GM18868 (cell line): ENCODE measurements around the gene PPM1L.

Source experiments
- ATAC-seq: cut with Tn5 transposase; IDR thresholded peaks from one replicate; pipeline ENCODE4 v1.9.1; 2021; ENCODE audit warnings: mild to moderate bottlenecking, moderate library complexity; ENCODE audit not compliant: unreplicated experiment

Gene PPM1L

DNA sequence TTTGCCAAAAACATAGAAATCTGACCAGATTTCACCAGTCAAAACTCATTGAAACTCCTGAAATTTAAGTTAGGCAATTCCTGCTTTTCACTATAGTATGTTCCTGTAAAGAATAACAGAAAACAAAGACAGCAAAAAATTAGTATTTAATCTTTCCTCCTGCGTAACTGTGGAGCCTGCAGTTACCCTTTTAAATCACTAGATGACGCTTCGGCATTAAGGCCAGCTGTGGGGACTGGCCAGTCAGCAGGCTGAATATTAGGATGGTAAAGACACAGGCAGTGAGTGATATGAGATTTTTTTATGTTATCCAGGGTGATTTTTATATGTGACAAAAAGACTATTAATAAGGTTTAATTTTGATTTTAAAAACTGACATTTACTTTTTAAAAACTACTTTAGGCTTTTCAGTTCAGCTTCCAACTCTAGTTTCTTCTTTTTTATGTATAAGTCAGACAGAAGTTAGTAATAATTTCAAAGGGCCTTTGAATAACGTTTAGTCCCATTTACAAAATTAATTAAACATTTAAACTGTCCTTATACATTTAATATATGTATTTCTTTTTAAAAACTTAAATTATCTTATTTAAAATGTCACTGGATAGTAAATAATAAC lies 165.1 kb downstream of the PPM1L start:
- peak; percentile 97 for ATAC-seq

DNA sequence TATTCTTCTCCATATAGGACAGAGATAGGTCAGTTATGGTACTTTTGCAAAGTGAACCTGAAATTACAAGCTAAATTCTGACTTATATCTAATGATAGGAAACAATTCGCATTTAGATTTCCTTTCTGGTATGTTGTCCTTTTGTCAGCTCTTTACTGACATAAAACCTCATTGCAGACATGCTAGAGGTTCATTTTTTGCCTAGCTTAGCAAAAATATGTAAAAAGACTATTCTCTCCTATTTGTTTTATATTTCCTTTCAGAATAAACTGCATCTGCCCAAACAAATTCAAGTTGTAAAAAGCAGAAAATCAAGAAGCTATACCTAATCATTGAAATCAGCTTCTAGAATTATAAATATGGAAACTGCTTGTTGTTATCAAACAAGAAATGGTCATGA lies 168.7 kb downstream of the PPM1L start:
- no peak for ATAC-seq

DNA sequence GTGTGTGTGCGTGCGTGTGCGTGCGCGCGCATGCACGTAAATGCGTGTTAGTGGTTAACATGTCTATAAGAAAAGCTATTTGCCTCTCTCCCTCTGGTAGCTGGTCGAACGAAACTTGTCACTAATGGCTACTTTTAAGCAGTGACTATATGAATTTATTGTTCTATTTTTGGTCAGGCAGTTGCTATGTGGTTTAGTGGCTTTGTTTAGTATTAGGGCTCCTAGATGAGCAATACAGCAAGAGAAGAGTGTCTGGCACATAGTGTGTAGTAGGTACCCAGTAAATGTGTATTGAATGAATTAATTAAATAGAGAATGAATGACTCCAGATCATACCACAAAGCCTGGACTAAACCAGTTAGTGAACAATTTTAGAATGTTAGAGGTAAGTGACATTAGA lies 171.6 kb downstream of the PPM1L start:
- ATAC-seq: no peak

DNA sequence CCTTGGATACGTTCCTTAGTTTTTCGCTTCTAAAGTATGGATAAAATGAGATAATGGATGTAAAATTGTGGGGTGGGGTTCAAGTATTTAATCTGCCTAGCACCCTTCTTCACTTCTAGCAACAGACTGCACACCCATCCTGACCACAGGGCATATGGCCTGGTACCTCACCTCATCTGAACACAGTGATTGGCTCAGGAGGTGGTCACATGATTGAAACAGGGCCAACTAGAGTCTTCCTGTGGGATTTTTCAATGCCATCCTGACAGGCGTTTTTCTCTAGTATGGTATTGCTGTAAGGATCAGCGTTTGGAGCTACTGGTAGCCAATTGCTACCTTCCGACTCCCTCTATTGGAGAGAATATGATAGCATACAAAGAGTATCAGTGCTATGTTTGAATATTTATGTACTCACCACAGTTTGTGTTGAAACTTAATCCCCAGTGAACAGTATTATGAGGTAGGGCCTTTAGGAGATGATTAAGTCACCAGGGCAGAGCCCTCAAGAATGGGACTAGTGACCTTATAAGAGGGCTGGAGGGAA lies 172.2 kb downstream of the PPM1L start:
- ATAC-seq: peak; percentile 57

DNA sequence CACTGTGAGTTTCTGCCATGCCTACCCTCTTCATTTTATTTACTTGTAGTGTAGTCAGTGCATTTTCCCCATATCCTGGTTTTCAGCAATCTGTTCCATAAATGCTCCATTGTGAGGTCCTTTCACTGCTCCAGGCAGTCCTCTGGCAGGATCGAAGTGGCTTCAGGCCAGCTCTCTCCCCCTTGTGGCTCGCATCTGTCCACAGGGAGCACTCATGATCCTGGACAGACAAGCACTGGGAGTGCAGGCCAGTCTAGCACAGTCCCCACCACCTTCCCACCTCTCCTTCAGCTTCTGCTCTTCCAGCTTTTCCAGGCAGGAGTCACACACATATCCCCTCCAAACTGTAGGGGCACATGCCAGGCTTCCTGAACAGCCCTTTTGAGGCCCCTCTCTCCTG lies 173.6 kb downstream of the PPM1L start:
- ATAC-seq: no peak

DNA sequence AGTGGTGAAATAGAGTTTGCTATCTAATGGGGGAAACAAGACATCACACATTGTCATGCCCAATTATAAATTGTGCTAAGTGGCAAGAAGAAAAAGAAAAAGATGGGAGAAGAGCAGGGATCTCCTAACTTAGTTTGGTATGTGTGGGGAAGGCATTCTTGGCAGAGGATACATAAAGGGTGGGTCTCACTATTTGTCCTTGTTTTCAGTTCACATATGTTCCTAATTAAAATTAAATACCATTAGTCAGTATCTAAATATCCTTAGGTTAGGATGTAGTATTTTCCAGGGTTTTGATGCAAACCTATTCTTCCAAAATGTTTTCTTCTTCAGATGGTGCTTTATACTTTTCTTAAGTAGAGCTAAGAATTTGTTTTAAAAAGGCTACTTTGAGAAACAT lies 175.4 kb downstream of the PPM1L start:
- ATAC-seq: no peak

DNA sequence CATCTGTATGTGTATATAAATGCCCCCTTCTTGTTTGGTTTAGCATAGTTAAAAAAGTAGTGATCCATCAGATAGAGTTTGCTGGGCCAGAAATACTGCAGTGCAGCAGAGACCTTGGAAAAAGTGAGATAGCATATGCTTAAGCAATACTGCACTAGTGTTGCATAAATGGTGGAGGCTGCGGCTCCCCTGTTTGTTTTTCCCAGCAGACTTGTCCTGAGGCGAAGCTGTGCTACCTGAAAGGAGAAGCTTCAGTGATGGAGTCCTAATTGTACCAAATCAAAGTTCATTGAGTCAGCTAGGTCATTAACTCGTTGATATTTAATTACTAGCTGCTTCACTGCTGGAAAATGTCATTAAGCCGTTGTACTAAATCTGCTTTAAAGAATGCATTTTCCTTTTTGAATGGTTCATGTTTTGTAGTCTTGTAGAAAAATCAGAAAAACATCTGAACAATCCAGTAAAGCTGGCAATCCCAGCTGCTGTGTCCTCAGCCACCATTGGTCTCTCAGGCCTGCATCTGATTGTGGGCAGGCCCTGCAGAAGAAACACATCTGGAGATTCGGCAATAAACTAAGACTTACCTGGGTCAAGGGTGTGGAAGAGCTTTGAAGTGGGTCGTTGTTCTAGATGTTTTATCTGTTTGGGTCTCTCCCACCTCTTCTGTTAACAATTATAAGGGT lies 179.5 kb downstream of the PPM1L start:
- no peak for ATAC-seq

DNA sequence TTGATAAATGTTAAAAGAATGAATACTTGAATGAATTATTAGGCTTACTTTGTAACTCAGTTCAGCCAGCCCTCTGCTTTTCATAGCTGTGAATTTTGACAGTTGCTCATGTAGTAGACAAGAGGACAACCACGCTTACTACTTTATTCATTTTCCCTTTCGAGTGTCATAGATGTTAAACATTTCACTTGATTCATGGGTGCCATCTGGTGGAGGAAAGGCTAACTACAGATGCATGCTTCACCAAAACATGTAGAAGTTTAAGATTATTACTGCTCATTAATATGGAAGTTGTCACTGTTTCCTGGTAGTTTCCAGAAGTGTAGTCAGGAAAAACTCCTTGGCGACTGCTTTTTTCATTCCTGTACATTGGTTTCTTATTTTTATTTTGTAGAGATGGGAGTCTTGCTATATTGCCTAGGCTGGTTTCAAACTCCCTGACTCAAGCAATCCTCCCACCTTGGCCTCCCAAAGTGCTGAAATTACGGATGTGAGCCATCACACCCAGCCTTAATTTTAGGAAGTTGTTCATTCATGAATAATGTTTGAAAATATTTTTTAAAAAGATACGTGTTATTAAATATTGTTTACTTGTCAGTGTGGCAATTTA lies 186.0 kb downstream of the PPM1L start:
- peak; percentile 96 for ATAC-seq

DNA sequence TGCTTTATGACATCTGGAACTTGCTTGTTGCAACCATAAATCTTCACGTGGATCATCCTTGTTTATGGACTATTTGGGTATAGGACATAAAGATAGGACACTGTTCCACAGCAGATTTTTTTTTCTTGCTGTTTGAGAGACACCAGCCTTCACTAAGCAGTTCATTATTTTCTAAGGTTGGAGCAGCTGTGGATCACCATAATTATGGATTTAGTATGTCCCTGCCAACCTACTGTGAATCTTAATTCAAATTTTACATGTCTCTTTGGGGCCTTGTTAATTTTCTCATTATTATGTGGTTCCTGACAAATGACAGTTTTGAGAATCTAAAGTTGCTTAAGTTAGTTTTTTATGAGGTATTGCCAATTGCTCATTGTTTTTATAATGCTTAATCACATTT lies 188.0 kb downstream of the PPM1L start:
- no peak for ATAC-seq

DNA sequence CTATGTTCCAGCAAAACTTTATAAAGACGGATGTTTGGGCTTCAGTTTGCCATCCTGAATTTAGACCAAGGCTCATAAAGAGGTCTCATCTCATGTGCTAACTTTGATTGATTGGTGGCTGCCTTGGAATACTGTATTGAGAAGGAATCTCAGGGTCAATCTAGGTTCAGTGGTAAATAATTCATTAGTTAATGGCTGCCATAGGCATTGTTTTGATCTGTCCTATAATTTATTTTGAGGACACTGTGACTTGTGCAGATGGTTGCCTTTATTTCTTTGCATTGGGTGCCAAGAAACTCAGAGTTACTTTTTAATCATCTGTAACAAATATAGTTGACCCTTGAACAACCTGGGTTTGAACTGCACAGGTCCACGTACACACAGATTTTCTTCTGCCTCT lies 189.3 kb downstream of the PPM1L start:
- ATAC-seq: no peak

DNA sequence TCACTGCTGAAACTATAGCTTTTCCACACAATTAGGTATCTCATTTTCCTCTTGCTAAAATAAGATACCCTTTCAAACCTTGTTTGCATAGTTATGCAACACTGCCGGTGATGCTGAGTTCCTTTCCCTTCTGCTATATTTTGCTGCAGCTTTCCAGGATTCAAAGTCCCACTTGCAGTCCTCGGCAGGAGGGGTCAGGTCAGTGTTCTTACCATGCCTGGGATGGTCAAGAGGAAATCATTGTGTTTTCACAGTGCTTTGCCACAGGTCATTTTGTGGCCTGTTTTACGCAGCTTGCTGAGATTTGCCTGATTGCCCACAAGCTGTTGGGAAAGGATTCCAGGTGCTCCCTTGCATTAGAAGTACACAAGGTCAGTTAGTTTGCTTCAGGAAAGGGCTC lies 192.2 kb downstream of the PPM1L start:
- ATAC-seq: no peak

DNA sequence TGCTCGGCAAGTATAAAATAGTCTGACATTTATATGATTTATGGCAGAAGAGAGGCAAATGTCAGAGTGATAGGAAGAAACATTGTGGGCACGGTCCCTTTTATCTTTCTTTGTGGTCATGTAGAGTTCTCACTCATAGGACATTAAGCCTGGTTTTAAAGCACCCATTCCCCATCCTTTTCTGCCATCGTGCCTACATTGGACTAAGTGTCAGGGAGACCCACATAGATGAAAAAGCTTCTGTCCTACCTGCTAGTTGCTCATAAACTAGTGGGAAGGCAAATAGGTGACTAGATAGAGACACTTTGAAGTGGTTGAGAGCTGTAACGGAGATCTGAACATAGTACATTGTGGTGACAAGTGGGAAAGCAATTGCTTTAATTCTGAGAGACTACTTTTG lies 193.4 kb downstream of the PPM1L start:
- ATAC-seq: no peak

DNA sequence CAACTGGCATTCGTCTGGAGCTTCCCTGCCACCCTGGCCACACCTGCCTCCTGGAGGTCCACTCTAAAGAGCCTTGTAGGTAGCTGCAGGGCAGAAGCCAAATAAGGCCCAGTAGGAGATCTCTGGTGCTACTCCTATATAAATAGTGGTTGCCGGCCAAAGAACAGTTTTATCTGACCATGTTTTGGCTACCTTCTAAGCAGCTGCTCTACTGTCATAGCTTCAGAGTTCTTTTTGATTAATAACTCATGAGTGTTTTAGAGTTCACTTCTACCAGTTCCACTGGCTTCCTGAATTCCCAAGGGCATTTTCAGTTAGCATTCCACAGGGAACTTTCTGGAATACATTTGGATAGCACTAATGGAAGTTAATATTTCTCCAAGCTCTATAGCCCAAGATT lies 194.5 kb downstream of the PPM1L start:
- no peak for ATAC-seq

DNA sequence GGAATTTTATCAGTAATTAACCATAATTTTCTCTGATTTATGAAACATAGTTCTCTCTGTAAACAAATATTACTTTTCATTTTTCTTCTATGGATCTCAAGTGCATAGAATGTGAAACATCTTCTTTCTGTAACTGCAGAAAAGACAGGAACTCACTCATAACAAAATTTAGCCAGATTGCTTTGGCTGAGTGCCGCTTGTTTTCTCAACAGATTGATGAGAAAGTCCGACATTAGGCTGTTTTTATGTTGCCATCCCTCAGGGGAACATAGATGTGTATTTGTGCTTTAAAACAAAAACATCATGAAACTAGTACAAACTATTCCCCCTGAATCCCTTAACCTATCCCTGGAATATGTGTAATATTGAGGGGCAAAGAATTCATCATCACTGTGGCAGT lies 194.9 kb downstream of the PPM1L start:
- ATAC-seq: no peak

DNA sequence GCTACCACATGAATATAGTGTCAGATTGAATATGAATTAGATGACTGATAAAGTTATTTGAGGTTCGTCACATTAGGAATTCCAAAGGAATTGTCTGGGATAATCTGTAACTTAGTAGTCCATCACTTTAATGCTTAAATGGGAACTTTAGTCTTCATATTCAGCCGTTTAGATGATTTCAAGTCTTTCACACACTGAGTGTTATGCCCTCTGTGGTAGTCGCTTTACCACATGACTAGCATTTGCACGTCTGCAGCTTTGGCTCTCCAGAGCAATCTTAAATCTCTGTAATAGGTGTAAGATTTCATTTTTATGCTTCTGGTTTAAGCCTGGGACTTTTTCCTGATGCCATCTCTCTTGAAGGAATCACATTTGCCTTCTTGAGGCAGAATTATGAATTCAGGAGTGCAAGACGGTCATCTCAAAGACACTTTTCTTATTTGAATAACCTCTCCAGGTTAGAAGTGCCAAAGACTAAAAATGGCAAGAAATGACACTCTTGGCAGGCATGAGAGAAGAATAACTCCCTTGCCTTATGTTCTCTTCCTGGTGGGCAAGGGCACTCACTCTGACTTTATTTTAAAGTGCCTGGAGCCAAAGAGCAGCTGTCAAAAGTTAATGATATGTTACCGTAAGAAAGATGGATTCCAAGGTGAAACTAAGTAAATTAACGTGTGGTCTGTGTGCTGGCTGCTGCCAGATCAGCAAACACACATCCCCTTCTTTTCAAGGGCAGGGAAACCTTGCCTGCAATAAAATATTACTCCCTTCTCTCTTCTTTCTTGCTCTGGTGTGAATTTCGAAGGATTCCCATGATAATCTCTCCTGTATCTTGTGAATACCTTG lies 195.8 kb downstream of the PPM1L start:
- ATAC-seq: no peak

DNA sequence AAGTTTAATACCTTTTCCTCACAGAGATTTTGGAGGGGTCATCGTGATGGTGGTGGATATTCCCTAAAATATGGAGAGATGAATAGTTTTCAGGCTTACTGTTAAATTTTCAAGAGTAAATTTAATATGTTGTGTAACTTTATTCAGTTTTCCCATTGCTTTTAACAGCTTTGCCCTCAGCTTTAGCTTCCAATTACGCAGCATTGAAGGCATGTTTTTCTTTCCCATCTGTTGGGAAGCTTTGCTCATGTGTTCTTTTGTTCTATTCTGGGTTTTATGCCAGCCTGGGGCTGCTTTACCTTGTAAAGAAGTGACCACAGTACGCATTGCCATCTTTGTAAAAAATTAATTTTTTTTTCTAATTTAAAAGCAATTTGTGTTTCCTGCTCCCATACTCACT lies 197.7 kb downstream of the PPM1L start:
- no peak for ATAC-seq

DNA sequence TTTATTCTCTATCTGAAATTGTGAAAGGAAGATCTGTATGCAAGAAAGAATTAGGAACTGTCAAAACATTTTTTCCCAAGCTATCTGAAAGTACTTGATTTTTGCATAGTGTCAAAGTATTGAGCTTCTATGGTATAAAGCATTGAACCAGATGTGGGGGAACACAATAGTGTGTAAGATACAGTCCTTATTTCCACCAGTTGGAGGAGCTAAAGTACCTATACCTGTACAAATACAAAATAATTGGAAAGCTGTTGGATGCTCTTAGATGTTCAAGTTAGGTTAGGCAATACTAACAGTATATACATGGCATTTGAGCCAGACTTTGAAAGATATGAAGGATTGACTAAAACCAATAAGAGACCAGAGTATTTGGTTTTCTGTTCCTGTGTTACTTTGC lies 200.8 kb downstream of the PPM1L start:
- ATAC-seq: peak; percentile 98

DNA sequence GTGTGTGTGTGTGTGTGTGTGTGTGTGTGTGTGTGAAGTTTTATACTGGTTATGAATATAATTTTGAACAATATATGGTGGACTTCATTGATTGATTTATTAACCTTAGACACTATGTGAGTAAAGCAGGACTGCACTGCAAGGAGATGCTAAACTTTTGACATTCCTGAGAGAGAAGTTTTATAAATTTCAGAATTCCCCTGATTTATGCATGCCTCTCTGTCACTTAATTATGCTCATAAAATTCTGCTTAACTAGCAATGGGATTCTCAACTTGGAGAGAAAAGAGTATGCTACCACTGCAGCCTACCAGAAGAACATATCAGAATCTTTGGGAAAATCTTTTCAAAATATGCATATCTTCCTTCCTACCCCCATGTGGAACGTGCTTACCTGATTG lies 204.5 kb downstream of the PPM1L start:
- no peak for ATAC-seq

DNA sequence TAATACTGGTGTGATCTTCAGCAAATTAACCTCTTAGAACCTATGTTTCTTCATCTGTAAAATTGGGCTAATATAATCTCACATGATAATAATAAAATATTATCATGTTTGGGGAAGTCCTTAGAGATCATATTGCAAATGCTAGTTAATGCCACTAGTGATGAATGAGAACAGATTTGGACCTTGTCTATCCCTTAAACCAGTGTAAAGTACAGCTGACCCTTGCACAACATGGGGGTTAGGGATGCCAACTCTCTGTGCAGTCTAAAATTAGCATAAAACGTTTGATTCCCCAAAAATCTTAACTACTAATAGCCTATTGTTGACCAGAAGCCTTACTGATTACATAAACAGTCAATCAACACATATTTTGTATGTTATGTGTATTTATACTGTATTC lies 207.9 kb downstream of the PPM1L start:
- no peak for ATAC-seq

DNA sequence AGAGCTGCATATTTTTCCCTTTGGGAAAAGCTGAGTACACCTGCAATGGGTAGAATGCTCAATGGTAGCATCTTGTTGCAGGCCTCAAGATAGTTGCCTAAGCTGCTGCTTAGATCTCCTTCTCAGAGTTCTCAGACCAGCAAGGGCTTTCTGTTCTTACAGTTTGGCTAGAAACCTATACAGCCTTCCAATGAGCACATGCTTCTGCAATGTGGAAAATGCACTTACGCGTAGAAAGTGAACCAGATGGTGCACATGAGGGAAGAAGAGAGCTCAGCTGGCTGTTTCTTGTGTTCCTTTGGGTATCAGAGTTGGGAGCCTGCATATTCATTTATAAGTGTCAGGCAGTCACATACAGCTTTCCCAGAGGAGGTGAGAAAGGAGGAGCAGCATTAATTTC lies 212.7 kb downstream of the PPM1L start:
- no peak for ATAC-seq

DNA sequence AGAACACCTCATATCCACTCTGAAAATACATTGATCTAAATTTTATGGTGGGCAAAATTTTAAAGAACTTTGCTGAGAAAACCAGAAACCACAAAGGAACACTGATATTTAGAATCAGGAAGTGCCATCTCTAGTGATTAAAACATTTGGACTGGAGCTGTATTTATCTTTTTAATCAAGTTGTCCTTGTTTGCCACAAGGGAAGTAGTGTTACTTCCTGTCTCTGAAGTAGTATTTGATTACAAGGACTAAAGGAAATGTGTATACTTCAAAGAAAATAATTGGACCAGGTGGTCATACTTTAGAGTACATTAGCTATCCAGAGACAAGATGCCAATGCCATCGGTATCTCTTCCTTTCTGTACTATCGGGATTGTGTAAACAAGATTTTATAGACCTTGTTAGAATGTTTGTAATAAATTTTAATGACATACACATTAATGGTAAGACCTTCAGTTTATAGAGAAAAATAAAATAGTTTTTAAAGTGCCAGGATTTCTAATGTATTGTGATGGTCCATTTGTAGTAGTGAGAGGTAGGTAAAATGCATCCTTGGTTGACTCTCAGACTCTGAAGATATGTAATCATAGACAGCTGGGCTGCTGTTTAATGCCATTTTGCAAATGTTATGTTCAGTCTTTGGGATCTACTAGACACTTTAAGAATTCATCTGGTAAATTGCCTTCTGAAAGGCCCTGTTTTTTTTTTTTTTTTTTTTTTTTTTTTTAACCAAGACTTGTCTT lies 217.2 kb downstream of the PPM1L start:
- ATAC-seq: no peak
